Measurements from ENCODE around the gene SNX30.

SNX30 gene

DNA sequence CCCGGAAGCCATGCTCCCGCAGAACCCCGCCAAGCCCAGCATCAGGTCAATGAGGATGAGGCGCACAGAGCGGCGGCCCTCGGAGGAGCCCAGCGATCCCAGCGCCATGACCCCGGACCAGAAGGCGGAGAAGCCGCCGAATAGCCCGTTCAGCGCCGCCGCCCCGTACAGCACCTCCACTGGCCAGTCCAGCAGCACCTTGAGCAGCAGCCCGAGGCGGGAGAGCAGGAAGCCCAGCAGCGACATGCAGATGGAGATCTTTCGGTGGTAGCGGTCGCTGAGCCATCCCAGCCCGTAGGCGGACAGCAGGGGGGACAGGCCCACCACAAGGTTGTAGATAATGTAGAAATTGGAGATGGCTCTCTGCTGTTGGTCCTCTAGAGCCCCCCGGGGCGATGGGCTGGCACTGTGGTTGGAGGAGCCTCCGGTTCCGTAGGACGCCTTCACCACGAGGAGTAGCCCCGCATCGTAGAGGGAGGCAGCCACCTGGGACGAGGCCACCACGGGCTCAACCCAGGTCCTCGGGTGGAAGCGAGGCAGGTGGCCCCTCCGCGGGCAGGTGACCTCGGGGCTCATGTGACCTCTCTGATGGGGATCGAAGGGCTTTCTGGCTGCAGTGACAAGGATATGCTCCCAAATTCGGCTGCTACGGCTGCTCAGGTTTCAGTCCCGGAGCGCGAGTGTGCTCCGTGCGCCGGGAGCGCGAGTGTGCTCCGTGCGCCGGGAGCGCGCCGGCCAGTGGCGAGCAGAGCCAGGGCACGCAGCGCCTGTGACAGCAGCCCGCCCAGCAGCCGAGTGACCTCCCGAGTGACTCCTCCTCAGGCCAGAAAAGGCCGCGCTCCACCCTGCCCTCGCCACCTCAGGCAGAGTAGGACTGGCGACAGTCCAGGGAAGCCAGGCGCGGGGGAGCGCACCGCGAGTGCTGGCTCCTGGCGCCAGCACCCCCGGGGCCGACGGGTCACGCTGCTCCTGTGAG, 139.8 kb downstream of the SNX30 start, which contains the start of gene SLC46A2:
SLC46A2 (minus strand) TSS at position 771 of the 976 bp plus-strand sequence; CDS start at position 576, 195 bp downstream.
- DNase-seq: no peak

- DNase-seq: no peak
Observed at GRCh38 chr9:112891521-112891920, 141.0 kb downstream of the SNX30 start.

- no peak for DNase-seq
Observed at GRCh38 chr9:112892981-112893380, 142.4 kb downstream of the SNX30 start.

DNA sequence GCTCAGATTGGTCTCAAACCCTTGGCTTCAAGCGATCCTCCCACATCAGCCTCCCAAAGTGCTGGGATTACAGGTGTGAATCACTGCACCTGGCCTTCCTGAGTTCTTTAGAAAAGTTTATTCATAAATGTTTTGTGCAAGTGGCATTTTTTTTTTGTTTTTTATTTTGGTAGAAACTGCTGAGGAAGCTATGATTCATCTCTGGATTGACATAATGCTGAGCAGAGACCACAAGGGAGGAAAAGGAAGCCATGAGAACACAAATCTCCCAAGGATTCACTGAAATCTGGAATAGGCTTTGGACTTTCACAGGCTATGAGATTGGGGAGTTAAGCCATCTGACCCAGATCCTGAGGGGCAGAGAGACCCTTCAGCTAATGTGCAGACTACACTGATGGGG, 143.5 kb downstream of the SNX30 start:
- DNase-seq: peak; percentile 4

- DNase-seq: no peak
Observed at GRCh38 chr9:112894699-112895098, 144.1 kb downstream of the SNX30 start.

- DNase-seq: no peak
Observed at GRCh38 chr9:112896131-112896530, 145.6 kb downstream of the SNX30 start.

GRCh38 chr9:112898872-112899311, 148.3 kb downstream of the SNX30 start:
- DNase-seq: no peak

DNA sequence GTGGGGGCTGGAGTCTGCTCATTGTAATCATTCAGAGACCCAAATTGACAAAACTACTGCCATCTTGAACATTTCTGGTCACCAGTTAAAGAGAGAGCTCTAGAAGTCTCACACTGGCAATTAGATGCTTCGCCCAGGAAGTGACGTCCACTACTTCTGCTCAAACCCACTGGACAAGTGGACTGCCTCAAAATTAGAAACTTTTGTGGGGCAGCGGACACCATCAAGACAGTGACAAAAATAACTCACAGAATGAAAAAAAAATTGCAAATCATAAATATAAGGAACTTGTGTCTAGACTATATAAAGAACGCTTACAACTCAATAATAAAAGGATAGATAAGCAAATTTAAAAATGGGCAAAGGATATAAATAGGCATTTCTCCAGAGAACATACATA, 149.9 kb downstream of the SNX30 start:
- DNase-seq: no peak

DNA sequence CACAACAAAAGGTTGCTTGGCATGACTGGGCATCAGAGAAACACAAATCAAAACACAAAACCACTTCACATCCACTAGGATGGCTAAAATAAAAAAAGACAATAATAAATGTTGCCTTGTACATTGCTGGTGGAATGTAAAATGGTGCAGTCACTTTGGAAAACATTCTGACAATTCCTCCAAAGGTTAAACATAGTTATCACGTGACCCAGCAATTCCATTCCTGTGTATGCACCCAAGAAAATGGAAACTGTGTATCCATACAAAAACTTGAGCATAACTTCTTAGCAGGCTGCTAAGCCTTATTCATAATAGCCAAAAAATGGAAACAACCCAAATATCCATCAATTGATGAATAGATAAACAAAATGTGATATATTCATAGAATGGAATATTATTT, 150.3 kb downstream of the SNX30 start:
- no peak for DNase-seq

GRCh38 chr9:112905084-112905483, 154.5 kb downstream of the SNX30 start:
- DNase-seq: no peak

- DNase-seq: no peak
Observed at GRCh38 chr9:112911736-112912135, 161.2 kb downstream of the SNX30 start.

DNA sequence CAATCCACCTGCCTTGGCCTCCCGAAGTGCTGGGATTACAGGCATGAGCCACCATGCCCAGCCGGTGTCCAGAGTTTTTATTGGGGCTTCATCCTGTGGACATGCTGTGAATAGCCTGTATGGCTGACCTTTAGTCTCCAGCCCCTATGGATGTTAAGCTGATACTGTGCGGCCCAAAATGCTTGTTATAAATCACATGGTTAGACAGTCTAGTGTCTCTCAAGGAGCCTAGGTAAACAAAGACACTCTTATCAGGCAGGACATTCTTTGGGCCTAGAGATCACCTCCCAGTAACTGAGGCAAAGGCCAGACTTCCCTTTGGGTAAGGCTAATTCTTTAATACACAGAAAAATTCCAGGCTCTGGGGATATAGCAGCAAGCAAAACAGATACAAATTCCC, 162.1 kb downstream of the SNX30 start:
- no peak for DNase-seq

DNA sequence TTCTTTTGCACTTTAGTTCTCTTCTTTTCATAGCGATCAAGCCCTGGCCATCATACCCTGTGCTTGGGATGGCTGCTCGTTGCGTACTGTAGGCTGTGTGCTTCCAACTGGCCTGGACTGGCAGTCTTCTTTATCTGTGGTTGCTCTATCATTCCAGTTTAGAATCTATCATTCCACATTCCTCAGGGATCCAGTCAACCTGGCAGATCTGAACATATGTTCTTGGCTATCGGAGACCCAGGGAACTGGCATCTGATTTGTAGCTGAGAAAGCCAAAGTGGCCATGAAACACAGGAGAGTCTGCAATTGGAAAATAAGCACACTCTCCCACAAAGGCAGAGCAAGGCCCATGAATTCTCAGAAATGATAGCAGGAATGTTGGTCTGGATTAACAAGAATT, 162.8 kb downstream of the SNX30 start:
- no peak for DNase-seq

- DNase-seq: no peak
Observed at GRCh38 chr9:112914524-112914923, 164.0 kb downstream of the SNX30 start.

DNA sequence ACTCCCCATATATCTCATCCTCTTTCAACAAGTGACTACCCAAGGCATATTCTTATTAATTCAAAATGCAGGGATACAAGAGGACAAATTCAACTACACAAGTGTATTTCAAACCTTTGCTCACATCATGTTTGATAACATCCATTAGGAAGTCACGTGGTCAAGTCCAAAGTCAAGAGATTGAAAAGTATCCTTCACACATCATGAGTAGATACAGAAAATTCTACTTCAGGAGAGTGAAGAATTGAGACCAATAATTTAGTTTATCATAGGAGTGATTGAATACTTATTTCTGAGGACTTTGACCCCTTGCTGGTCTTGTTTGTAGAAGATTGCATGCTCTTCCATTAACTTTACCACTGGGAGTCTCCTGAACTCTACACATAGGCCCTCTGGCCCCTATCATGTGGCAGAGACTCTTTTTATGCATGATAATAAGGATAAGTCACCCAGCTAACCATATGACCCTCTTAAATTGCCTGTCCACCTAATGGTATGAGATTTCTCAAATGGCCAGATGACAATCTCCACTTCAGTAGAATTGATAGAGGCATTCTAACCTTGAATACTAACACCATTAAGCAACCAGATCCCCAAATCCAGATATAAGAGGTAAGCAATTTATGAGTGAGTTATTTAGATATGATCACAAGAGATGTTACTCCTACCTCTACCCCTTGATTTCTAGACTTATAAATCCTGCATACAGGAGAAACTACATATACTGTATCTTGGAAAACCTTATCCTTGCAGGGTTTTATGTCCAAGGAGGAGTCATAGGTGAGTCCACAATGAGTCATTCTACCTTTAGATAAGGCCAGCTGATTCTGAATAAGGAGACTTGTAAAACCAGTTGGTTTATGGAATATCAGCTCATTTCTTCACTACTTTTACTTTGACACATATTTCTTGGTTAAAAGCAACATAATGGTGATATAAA, 166.8 kb downstream of the SNX30 start:
- DNase-seq: no peak

GRCh38 chr9:112917987-112918362, 167.4 kb downstream of the SNX30 start:
- DNase-seq: no peak

GRCh38 chr9:112921549-112921948, 171.0 kb downstream of the SNX30 start:
- DNase-seq: peak; percentile 13
